GM18508 (cell line): ENCODE data around the gene GRK4.
"Not testable (repeated sequence)": the region's sequence is repeated elsewhere in the genome, so short reads cannot be mapped to it uniquely, and the experiment has no call there.

Source experiments
- ATAC-seq: cut with Tn5 transposase; IDR thresholded peaks from one replicate; pipeline ENCODE4 v1.9.1; 2021; ENCODE audit warnings: moderate number of reproducible peaks; ENCODE audit not compliant: insufficient read depth, unreplicated experiment

Gene GRK4

GRCh38 chr4:2963175-2963965 lies at the start of gene GRK4, which contains the start of gene NOP14:
Gene GRK4, plus strand, starts transcription at chr4:2963571. Its CDS starts 500 bp downstream, at chr4:2964071.
Gene NOP14, minus strand, starts transcription at chr4:2963406. Its CDS starts 87 bp downstream, at chr4:2963319.
- ATAC-seq, result peak; percentile 67

- ATAC-seq, result no peak
These were observed 48.9 kb upstream of the GRK4 start for GRCh38 chr4:2914256-2915126.

- no peak for ATAC-seq
These were observed 47.6 kb upstream of the GRK4 start for GRCh38 chr4:2915789-2916188.

- not testable (repeated sequence) for ATAC-seq
These were observed 46.7 kb upstream of the GRK4 start for GRCh38 chr4:2916696-2917095.

GRCh38 chr4:2918300-2918699 lies 45.1 kb upstream of the GRK4 start:
- not testable (repeated sequence) for ATAC-seq

- not testable (repeated sequence) for ATAC-seq
These were observed 44.7 kb upstream of the GRK4 start for GRCh38 chr4:2918714-2919113.

- ATAC-seq, result not testable (repeated sequence)
These were observed 40.8 kb upstream of the GRK4 start for GRCh38 chr4:2922453-2923101.

- ATAC-seq, result no peak
These were observed 40.2 kb upstream of the GRK4 start for GRCh38 chr4:2923141-2923551.

- no peak for ATAC-seq
These were observed 39.6 kb upstream of the GRK4 start for GRCh38 chr4:2923668-2924173.

GRCh38 chr4:2924286-2924685 lies 39.1 kb upstream of the GRK4 start:
- no peak for ATAC-seq

- ATAC-seq, result no peak
These were observed 38.5 kb upstream of the GRK4 start for GRCh38 chr4:2924765-2925301.

GRCh38 chr4:2925496-2925895 lies 37.9 kb upstream of the GRK4 start:
- no peak for ATAC-seq

- no peak for ATAC-seq
These were observed 37.2 kb upstream of the GRK4 start for GRCh38 chr4:2925931-2926860.

- ATAC-seq, result no peak
These were observed 36.2 kb upstream of the GRK4 start for GRCh38 chr4:2927016-2927695.

- no peak for ATAC-seq
These were observed 35.7 kb upstream of the GRK4 start for GRCh38 chr4:2927696-2928075.

- no peak for ATAC-seq
These were observed 34.9 kb upstream of the GRK4 start for GRCh38 chr4:2928242-2929176.

- no peak for ATAC-seq
These were observed 33.9 kb upstream of the GRK4 start for GRCh38 chr4:2929469-2929868.
